Esophagus muscularis mucosa (tissue), 4 donors: Measurements from ENCODE around the gene ASTN2. TPM values are rescaled to one million over a fixed set of nuclear protein-coding genes. Genes with fewer than 3 reads are reported as not detected.

Experiments used
- DNase-seq: peaks from one replicate; pipeline ENCODE4 v3.0.0-alpha.2; 2017; ENCODE audit errors: extremely low spot score
- H3K27ac ChIP-seq, 4 donors: fragments of 200-600 bp; sonication (generic); replicated peaks in 1 of 4; 1 replicate in 3 of 4; 2 replicates in 1 of 4; pipeline ENCODE4 v1.5.1; 2016 to 2019; ENCODE audit warnings: mild to moderate bottlenecking in 1 of 4
- H3K27me3 ChIP-seq, 4 donors: fragments of 200-600 bp; sonication (generic); one replicate each; pipeline versions ENCODE4 v1.5.1 to v1.6.0; 2016 to 2019
- H3K36me3 ChIP-seq, 4 donors: fragments of 200-600 bp; sonication (generic); one replicate each; pipeline ENCODE4 v1.5.1; 2016 to 2019
- H3K4me1 ChIP-seq, 4 donors: fragments of 200-600 bp; sonication (generic); one replicate each; pipeline ENCODE4 v1.5.1; 2016 to 2019
- H3K4me3 ChIP-seq, 4 donors: fragments of 200-600 bp; sonication (generic); 1 replicate in 2 of 4; 2 replicates in 2 of 4; pipeline ENCODE4 v1.5.1; 2016 to 2019; ENCODE audit warnings: mild to moderate bottlenecking in 4 of 4, moderate library complexity in 1 of 4
- H3K9me3 ChIP-seq, 4 donors: fragments of 200-600 bp; sonication (generic); 1 replicate in 3 of 4; 2 replicates in 1 of 4; pipeline ENCODE4 v1.5.1; 2016 to 2019
- CTCF ChIP-seq, 3 experiments: fragments of 200-600 bp in 2 of 3; fragments of 450-650 bp in 1 of 3; sonication (generic) in 2 of 3; IDR thresholded peaks; one replicate each; pipeline ENCODE4 v1.5.1; 2017 to 2019; ENCODE audit warnings: antibody characterized with exemption in 3 of 3, mild to moderate bottlenecking in 2 of 3, moderate library complexity in 1 of 3
- EP300 ChIP-seq: sonication (generic); formaldehyde crosslinking; IDR thresholded peaks from one replicate; pipeline ENCODE4 v1.6.1; 2017; ENCODE audit warnings: antibody characterized with exemption
- POLR2A ChIP-seq: fragments of 450-650 bp; IDR thresholded peaks from one replicate; pipeline ENCODE4 v1.6.1; 2017; ENCODE audit warnings: antibody characterized with exemption, moderate library complexity, mild to moderate bottlenecking, low read depth
- POLR2AphosphoS5 ChIP-seq, 2 donors: sonication (generic); formaldehyde crosslinking; IDR thresholded peaks; one replicate each; pipeline ENCODE4 v1.6.1; 2017; ENCODE audit warnings: antibody characterized with exemption in 2 of 2
- WGBS: methylation state at CpG from one replicate; pipeline ENCODE4 v1.1.5; 2018; 5-methylcytosine and 5-hydroxymethylcytosine counted together
- intact Hi-C: fragments of 100-400 bp; cut with DNase I; formaldehyde crosslinking; loops from one replicate; pipeline ENCODE4 v1.15.1; 2023
- total RNA-seq, 4 donors: library from RNA; depleted of rRNA; stranded (reverse); fragments of >200 nt; gene quantifications; one replicate each; pipeline versions ENCODE4 v1.1.0 to v1.2.1, GENCODE V29; 2016

ASTN2 gene
- total RNA-seq, 4 donors from 2014 or later, result 4.2 to 6.9 (median 5.5) TPM

- H3K4me1 ChIP-seq, result peaks cover 40 to 79% (median 75%) of the 10 kb centered on the region in 4 donors
- WGBS, result 96% methylated on average over 3 of the region's 3 CpGs
- H3K27ac ChIP-seq, result no peak overlapping the region
- no peaks in the 10 kb centered on the region for H3K36me3 ChIP-seq
- TF ChIP-seq POLR2AphosphoS5 (IDR thresholded peaks at IDR 0.05) (no peak), EP300 (no peak), POLR2A (no peak), CTCF (IDR thresholded peaks at IDR 0.05) (no peak)
- no peak for DNase-seq
- H3K27me3 ChIP-seq, result no peaks in the 10 kb centered on the region
- no peaks in the 10 kb centered on the region for H3K9me3 ChIP-seq
- H3K4me3 ChIP-seq, result no peak overlapping the region
- intact Hi-C loops, result loop anchor here (10.0 kb wide), 1 partner anchor 1675 kb away; no protein-coding TSS in a partner anchor
Observed at GRCh38 chr9:116689486-116690032, 725.3 kb downstream of the ASTN2 start.

- H3K27me3 ChIP-seq, result no peaks in the 10 kb centered on the region
- no peaks in the 10 kb centered on the region for H3K9me3 ChIP-seq
- H3K4me1 ChIP-seq, result peaks cover 39 to 74% (median 71%) of the 10 kb centered on the region in 4 donors
- no peak overlapping the region for H3K27ac ChIP-seq
- WGBS, result 82% methylated on average over 3 of the region's 3 CpGs
- TF ChIP-seq EP300 (no peak), POLR2A (no peak)
- intact Hi-C loops, result loop anchor here (10.0 kb wide), 1 partner anchor 1674 kb away; no protein-coding TSS in a partner anchor
- peak overlapping the region in 1 of 4 donors; percentile 83 for H3K4me3 ChIP-seq
- no peak for DNase-seq
- H3K36me3 ChIP-seq, result no peaks in the 10 kb centered on the region
Observed at GRCh38 chr9:116688806-116689485, 725.9 kb downstream of the ASTN2 start.

- intact Hi-C loops, result loop anchor here (10.0 kb wide), 1 partner anchor 1673 kb away; no protein-coding TSS in a partner anchor
- no peaks in the 10 kb centered on the region for H3K9me3 ChIP-seq
- peaks cover 29 to 62% (median 59%) of the 10 kb centered on the region in 4 donors for H3K4me1 ChIP-seq
- H3K27me3 ChIP-seq, result no peaks in the 10 kb centered on the region
- peak overlapping the region; percentile 78 to 85 (median 82) for H3K27ac ChIP-seq
- H3K36me3 ChIP-seq, result no peaks in the 10 kb centered on the region
- TF ChIP-seq EP300, result no peak
- no peak for TF ChIP-seq POLR2AphosphoS5 (IDR thresholded peaks at IDR 0.05)
- TF ChIP-seq POLR2A, result no peak
- TF ChIP-seq CTCF (IDR thresholded peaks at IDR 0.05), result no peak
- DNase-seq, result no peak
- 13% methylated on average over 7 of the region's 7 CpGs for WGBS
- H3K4me3 ChIP-seq, result peak overlapping the region; percentile 64 to 91 (median 78)
Observed at GRCh38 chr9:116687754-116688135, 727.1 kb downstream of the ASTN2 start.

GRCh38 chr9:116687074-116687753 is 727.6 kb downstream of the ASTN2 start, which contains the start of gene TRIM32:
Gene TRIM32 (plus strand): TSS chr9:116687305. CDS start chr9:116697743, 10,438 bp downstream.
- Histone ChIP-seq H3K27ac (peak within 1 kb of the TSS; percentile 78 to 85 (median 82)), H3K9me3 (no peaks in the 10 kb centered on the region), H3K27me3 (no peaks in the 10 kb centered on the region), H3K4me1 (peaks cover 29 to 57% (median 53%) of the 10 kb centered on the region in 4 donors), H3K36me3 (no peaks in the 10 kb centered on the region), H3K4me3 (peak within 1 kb of the TSS; percentile 64 to 91 (median 78))
- peak; percentile 98 for DNase-seq
- 1% methylated on average over 20 of the region's 54 CpGs for WGBS
- intact Hi-C loops, result loop anchor here (10.0 kb wide), 1 partner anchor 1672 kb away; no protein-coding TSS in a partner anchor
- TF ChIP-seq POLR2AphosphoS5 (IDR thresholded peaks at IDR 0.05) (peak; percentile 68 to 72), EP300 (no peak)

- peak overlapping the region; percentile 64 to 91 (median 78) for H3K4me3 ChIP-seq
- WGBS, result 9% methylated on average over 7 of the region's 7 CpGs
- H3K27ac ChIP-seq, result peak overlapping the region; percentile 78 to 85 (median 82)
- no peak for TF ChIP-seq POLR2A
- no peak for TF ChIP-seq EP300
- TF ChIP-seq POLR2AphosphoS5 (IDR thresholded peaks at IDR 0.05), result no peak
- no peaks in the 10 kb centered on the region for H3K9me3 ChIP-seq
- peaks cover 26 to 51% (median 48%) of the 10 kb centered on the region in 4 donors for H3K4me1 ChIP-seq
- DNase-seq, result no peak
- no peaks in the 10 kb centered on the region for H3K27me3 ChIP-seq
- H3K36me3 ChIP-seq, result no peaks in the 10 kb centered on the region
- intact Hi-C loops, result loop anchor here (10.0 kb wide), 1 partner anchor 1672 kb away; no protein-coding TSS in a partner anchor
Observed at GRCh38 chr9:116686693-116687073, 728.2 kb downstream of the ASTN2 start.
